Liver (tissue), 9 donors: ENCODE measurements around the gene JAG2. TPM values are rescaled to one million over a fixed set of nuclear protein-coding genes. Genes with fewer than 3 reads are reported as not detected.

Experiments used
- DNase-seq: peaks from one replicate; pipeline ENCODE4 v3.0.0-alpha.2; 2017; ENCODE audit warnings: low spot score
- H3K27ac ChIP-seq, 2 donors: one replicate each; pipeline ENCODE4 v1.7.0; 2013; ENCODE audit warnings: inconsistent platforms in 2 of 2, low read length in 2 of 2, control low read depth in 1 of 2, low read depth in 1 of 2, mild to moderate bottlenecking in 1 of 2
- H3K27me3 ChIP-seq, 4 donors: one replicate each; pipeline versions ENCODE4 v1.6.1 to v1.7.0; 2013; ENCODE audit warnings: low read length in 3 of 4, inconsistent platforms in 1 of 4, mild to moderate bottlenecking in 1 of 4, moderate library complexity in 1 of 4; ENCODE audit not compliant: control insufficient read depth in 4 of 4, insufficient read depth in 4 of 4
- H3K36me3 ChIP-seq, 4 donors: one replicate each; pipeline versions ENCODE4 v1.6.1 to v1.7.0; 2013; ENCODE audit warnings: low read length in 3 of 4, mild to moderate bottlenecking in 3 of 4, low read depth in 1 of 4, moderate library complexity in 1 of 4; ENCODE audit not compliant: control insufficient read depth in 4 of 4, insufficient read depth in 3 of 4
- H3K4me1 ChIP-seq, 4 donors: one replicate each; pipeline versions ENCODE4 v1.6.1 to v1.7.0; 2013; ENCODE audit warnings: low read length in 3 of 4, mild to moderate bottlenecking in 3 of 4, moderate library complexity in 1 of 4; ENCODE audit not compliant: control insufficient read depth in 4 of 4, insufficient read depth in 4 of 4
- H3K4me3 ChIP-seq, 3 donors: one replicate each; pipeline versions ENCODE4 v1.6.1 to v1.7.0; 2013; ENCODE audit warnings: low read length in 3 of 3, control low read depth in 1 of 3, low read depth in 1 of 3, mild to moderate bottlenecking in 1 of 3
- H3K9ac ChIP-seq, 2 donors: one replicate each; pipeline ENCODE4 v1.7.0; 2013; ENCODE audit warnings: low read length in 2 of 2, mild to moderate bottlenecking in 2 of 2, moderate library complexity in 2 of 2, control low read depth in 1 of 2, low read depth in 1 of 2
- H3K9me3 ChIP-seq, 4 donors: one replicate each; pipeline versions ENCODE4 v1.6.1 to v1.7.0; 2013; ENCODE audit warnings: low read length in 3 of 4; ENCODE audit not compliant: control insufficient read depth in 4 of 4
- EGR1 ChIP-seq, 2 donors: IDR thresholded peaks; 2 replicates each; pipeline ENCODE4 v1.6.1; 2016 to 2018; ENCODE audit warnings: antibody characterized with exemption in 2 of 2, low read depth in 2 of 2
- FOXA1 ChIP-seq: IDR thresholded peaks from 2 replicates; pipeline ENCODE4 v1.6.1; 2016; ENCODE audit warnings: antibody characterized with exemption
- FOXA2 ChIP-seq: IDR thresholded peaks from 2 replicates; pipeline ENCODE4 v1.6.1; 2016; ENCODE audit warnings: antibody characterized with exemption
- GABPA ChIP-seq, 2 donors: IDR thresholded peaks in 1 of 2; conservative IDR thresholded peaks in 1 of 2; 2 replicates each; pipeline ENCODE4 v1.6.1; 2016; ENCODE audit warnings: antibody characterized with exemption in 2 of 2, mild to moderate bottlenecking in 1 of 2, moderate library complexity in 1 of 2
- HNF4G ChIP-seq: IDR thresholded peaks from 2 replicates; pipeline ENCODE4 v1.6.1; 2016; ENCODE audit warnings: antibody characterized with exemption
- JUND ChIP-seq, 2 donors: IDR thresholded peaks; 2 replicates each; pipeline ENCODE4 v1.6.1; 2016; ENCODE audit warnings: antibody characterized with exemption in 2 of 2
- RAD21 ChIP-seq, 2 donors: IDR thresholded peaks; 2 replicates each; pipeline ENCODE4 v1.6.1; 2016; ENCODE audit warnings: antibody characterized with exemption in 2 of 2, mild to moderate bottlenecking in 2 of 2
- RXRA ChIP-seq, 2 donors: IDR thresholded peaks; 2 replicates each; pipeline ENCODE4 v1.6.1; 2017 to 2018; ENCODE audit warnings: antibody characterized with exemption in 2 of 2, mild to moderate bottlenecking in 1 of 2
- TAF1 ChIP-seq: conservative IDR thresholded peaks from 2 replicates; pipeline ENCODE4 v1.6.1; 2016; ENCODE audit warnings: antibody characterized with exemption, mild to moderate bottlenecking
- YY1 ChIP-seq: IDR thresholded peaks from 2 replicates; pipeline ENCODE4 v1.6.1; 2016; ENCODE audit warnings: antibody characterized with exemption, mild to moderate bottlenecking
- WGBS: extraction: QIAGEN DNeasy Blood & Tissue Kit; methylation state at CpG from one replicate; pipeline ENCODE4 v1.1.7; 2013; 5-methylcytosine and 5-hydroxymethylcytosine counted together
- polyA plus RNA-seq, 2 donors: library from polyadenylated mRNA; stranded (reverse) in 1 of 2; unstranded in 1 of 2; fragments of 200-250 nt in 1 of 2; fragments of >200 nt in 1 of 2; fragmentation: Nextera tagmentation in 1 of 2; extraction: Ambion mirVana in 1 of 2; gene quantifications; one replicate each; pipeline versions ENCODE4 v1.2.1 to v1.2.3, GENCODE V29; 2013 to 2015
- total RNA-seq, 2 donors: library from RNA; depleted of rRNA; stranded (reverse); fragments of >200 nt; gene quantifications; one replicate each; pipeline ENCODE4 v1.2.3, GENCODE V29; 2014
- TF ChIP-seq, protein P1 (sequence below): IDR thresholded peaks from 2 replicates; pipeline ENCODE4 v1.6.1; 2016; ENCODE audit warnings: antibody characterized with exemption
- TF ChIP-seq, protein P2 (sequence below): IDR thresholded peaks from 2 replicates; pipeline ENCODE4 v1.6.1; 2016; ENCODE audit warnings: antibody characterized with exemption
- TF ChIP-seq, protein P3 (sequence below): IDR thresholded peaks from 2 replicates; pipeline ENCODE4 v1.6.1; 2016; ENCODE audit warnings: antibody characterized with exemption
- TF ChIP-seq, protein P4 (sequence below): fragments of 150-350 bp; IDR thresholded peaks from 2 replicates; pipeline ENCODE4 v1.5.1; 2017; ENCODE audit warnings: improper control_type of control experiment, low read depth, low read length; ENCODE audit not compliant: missing input control
- donor health status: healthy.
- donor health status: healthy.
- donor health status: healthy.
- donor health status: healthy.
- donor health status: healthy.

The JAG2 gene
- total and polyA plus RNA-seq, 4 donors, result 0.24 to 1.0 (median 0.54) TPM

DNA sequence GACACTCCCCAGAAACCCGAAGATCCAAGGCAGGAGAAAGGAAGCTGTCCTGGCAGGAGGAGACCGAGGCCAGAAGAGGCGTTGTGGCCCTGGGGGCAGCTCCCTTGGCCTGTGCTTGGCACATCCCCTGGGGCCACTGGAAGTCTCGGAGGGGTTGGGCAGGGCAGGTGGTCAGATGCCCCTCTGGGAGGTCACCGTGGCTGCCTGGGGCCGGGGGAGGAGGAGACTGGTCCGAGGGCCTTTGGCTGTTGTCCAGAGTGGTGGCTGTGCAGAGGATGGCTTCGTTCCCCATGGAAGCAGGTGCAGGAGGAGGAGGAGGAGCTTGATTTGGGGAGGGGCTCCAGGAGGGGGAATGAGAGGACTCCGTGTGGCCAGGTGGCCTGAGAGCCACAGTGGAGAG is 15.9 kb upstream of the JAG2 start:
- no peak for DNase-seq
- Histone ChIP-seq H3K9me3 (peaks cover 0 to 4% (median 2%) of the 10 kb centered on the region in 4 donors), H3K27ac (no peak overlapping the region), H3K9ac (no peak overlapping the region), H3K27me3 (no peaks in the 10 kb centered on the region), H3K4me3 (no peak overlapping the region), H3K4me1 (peaks cover 4 to 18% (median 11%) of the 10 kb centered on the region in 4 donors), H3K36me3 (no peaks in the 10 kb centered on the region)
- TF ChIP-seq HNF4G, result no peak
- no peak for TF ChIP-seq TAF1
- no peak for TF ChIP-seq JUND (IDR thresholded peaks at IDR 0.05)
- TF ChIP-seq, protein P1, sequence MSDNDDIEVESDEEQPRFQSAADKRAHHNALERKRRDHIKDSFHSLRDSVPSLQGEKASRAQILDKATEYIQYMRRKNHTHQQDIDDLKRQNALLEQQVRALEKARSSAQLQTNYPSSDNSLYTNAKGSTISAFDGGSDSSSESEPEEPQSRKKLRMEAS, result no peak
- no peak for TF ChIP-seq EGR1 (IDR thresholded peaks at IDR 0.05; ENCODE audit: low read depth in 2 of 2)
- 77% methylated on average over 9 of the region's 9 CpGs for WGBS

DNA sequence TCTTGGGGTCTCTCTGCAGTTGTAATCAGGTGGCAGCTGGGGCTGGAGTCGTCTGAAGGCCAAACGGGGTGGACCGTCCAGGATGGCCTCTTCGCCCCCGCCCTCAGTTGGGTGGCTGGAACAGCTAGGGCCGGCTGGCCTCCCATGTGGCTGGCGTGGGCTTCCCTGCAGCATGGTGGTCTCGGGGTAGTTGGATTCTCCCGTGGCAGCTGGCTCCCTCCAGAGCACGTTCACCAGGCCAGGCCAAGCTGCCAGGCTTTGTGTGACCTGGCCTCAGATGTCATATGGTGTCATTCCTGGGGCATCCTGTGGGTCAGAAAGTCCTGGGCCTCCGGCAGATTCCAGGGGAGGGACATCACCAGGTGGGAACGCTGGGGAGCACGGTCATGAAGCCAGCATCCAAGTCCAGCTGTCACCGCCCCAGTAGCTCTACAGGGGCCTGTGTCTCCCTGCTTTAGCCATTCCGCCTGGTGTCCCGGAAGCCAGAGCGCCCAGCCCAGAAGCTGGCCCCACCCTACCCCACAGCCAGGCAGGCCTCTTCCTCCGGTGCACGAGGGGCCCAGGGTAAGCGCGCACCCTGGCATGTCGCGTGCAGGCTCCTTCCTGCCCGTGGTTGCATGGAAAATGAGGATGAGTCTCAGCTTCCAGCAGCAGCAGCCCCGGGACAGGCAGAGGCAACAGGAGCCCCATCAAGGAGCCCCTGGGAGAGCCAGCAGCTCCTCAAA is 13.9 kb upstream of the JAG2 start:
- Histone ChIP-seq H3K4me1 (peaks cover 4 to 25% (median 13%) of the 10 kb centered on the region in 4 donors), H3K27me3 (no peaks in the 10 kb centered on the region), H3K9ac (no peak overlapping the region), H3K4me3 (no peak overlapping the region), H3K27ac (no peak overlapping the region), H3K9me3 (no peaks in the 10 kb centered on the region), H3K36me3 (no peaks in the 10 kb centered on the region)
- DNase-seq, result no peak
- 79% methylated on average over 25 of the region's 25 CpGs for WGBS
- TF ChIP-seq RXRA (IDR thresholded peaks at IDR 0.05) (no peak), HNF4G (no peak), YY1 (no peak), RAD21 (IDR thresholded peaks at IDR 0.05) (no peak), JUND (IDR thresholded peaks at IDR 0.05) (no peak), FOXA2 (no peak), GABPA (IDR thresholded peaks at IDR 0.05 in 1 of 2, conservative IDR thresholded peaks at IDR 0.05 in 1 of 2) (no peak), FOXA1 (no peak), EGR1 (IDR thresholded peaks at IDR 0.05; ENCODE audit: low read depth in 2 of 2) (no peak)
- TF ChIP-seq, protein P2, sequence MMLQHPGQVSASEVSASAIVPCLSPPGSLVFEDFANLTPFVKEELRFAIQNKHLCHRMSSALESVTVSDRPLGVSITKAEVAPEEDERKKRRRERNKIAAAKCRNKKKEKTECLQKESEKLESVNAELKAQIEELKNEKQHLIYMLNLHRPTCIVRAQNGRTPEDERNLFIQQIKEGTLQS, result no peak
- TF ChIP-seq, protein P3, sequence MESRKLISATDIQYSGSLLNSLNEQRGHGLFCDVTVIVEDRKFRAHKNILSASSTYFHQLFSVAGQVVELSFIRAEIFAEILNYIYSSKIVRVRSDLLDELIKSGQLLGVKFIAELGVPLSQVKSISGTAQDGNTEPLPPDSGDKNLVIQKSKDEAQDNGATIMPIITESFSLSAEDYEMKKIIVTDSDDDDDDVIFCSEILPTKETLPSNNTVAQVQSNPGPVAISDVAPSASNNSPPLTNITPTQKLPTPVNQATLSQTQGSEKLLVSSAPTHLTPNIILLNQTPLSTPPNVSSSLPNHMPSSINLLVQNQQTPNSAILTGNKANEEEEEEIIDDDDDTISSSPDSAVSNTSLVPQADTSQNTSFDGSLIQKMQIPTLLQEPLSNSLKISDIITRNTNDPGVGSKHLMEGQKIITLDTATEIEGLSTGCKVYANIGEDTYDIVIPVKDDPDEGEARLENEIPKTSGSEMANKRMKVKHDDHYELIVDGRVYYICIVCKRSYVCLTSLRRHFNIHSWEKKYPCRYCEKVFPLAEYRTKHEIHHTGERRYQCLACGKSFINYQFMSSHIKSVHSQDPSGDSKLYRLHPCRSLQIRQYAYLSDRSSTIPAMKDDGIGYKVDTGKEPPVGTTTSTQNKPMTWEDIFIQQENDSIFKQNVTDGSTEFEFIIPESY, result no peak
- TF ChIP-seq, protein P1, result no peak
- TF ChIP-seq, protein P4, sequence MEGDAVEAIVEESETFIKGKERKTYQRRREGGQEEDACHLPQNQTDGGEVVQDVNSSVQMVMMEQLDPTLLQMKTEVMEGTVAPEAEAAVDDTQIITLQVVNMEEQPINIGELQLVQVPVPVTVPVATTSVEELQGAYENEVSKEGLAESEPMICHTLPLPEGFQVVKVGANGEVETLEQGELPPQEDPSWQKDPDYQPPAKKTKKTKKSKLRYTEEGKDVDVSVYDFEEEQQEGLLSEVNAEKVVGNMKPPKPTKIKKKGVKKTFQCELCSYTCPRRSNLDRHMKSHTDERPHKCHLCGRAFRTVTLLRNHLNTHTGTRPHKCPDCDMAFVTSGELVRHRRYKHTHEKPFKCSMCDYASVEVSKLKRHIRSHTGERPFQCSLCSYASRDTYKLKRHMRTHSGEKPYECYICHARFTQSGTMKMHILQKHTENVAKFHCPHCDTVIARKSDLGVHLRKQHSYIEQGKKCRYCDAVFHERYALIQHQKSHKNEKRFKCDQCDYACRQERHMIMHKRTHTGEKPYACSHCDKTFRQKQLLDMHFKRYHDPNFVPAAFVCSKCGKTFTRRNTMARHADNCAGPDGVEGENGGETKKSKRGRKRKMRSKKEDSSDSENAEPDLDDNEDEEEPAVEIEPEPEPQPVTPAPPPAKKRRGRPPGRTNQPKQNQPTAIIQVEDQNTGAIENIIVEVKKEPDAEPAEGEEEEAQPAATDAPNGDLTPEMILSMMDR, result no peak
